ENCODE data around the gene KLF11. TPM values are rescaled to one million over a fixed set of nuclear protein-coding genes. Genes with fewer than 3 reads are reported as not detected.

The KLF11 gene
- total and polyA plus RNA-seq, 2 of the 8 experiments (the other 6 are each of a cell fraction or from before 2014, with no cell fraction given): 6.4 to 10.1 TPM

GRCh38 chr2:9995059-9995458 lies 48.3 kb upstream of the KLF11 start:
- POLR2A ChIA-PET (ENCODE audit: partially characterized antibody): no interaction called here
- no peak for TF ChIP-seq KDM1A (IDR thresholded peaks at IDR 0.05; ENCODE audit: borderline replicate concordance, low read length)
- H3K14ac ChIP-seq (ENCODE audit: insufficient read length): no peak overlapping the region
- H3K79me1 ChIP-seq (ENCODE audit: low read depth, low read length): no peaks in the 10 kb centered on the region
- no peak overlapping the region for H2AK5ac ChIP-seq (ENCODE audit: low read depth, low read length)
- FAIRE-seq (no peak), DNase-seq (ENCODE audit: low read depth in 1 of 2, low spot score in 2 of 2) (no peak)
- no peak overlapping the region for H4K8ac ChIP-seq (ENCODE audit: extremely low read depth, insufficient read depth, low read length)
- no peak overlapping the region for H2BK20ac ChIP-seq (ENCODE audit: low read length)
- no peaks in the 10 kb centered on the region for H3K27me3 ChIP-seq (replicated peaks in 1 of 4; ENCODE audit: control insufficient read depth in 3 of 4, extremely low read depth in 1 of 4, insufficient read depth in 3 of 4, low read length in 3 of 4)
- H3K9ac ChIP-seq (replicated peaks in 1 of 4; ENCODE audit: extremely low read depth in 1 of 4, low read depth in 3 of 4, low read length in 3 of 4): no peak overlapping the region
- no peaks in the 10 kb centered on the region for H3K4me1 ChIP-seq (replicated peaks in 1 of 4; ENCODE audit: control insufficient read depth in 3 of 4, insufficient read depth in 4 of 4, low read length in 3 of 4)
- H2BK12ac ChIP-seq (ENCODE audit: low read depth, low read length): no peak overlapping the region
- H2AFZ ChIP-seq (ENCODE audit: low read length): no peak overlapping the region
- no peaks in the 10 kb centered on the region for H3K36me3 ChIP-seq (ENCODE audit: control insufficient read depth in 2 of 4, insufficient read depth in 4 of 4, low read length in 3 of 4)
- no peak overlapping the region for H2BK5ac ChIP-seq (ENCODE audit: low read depth, low read length)
- H3K9me3 ChIP-seq (ENCODE audit: insufficient read depth in 2 of 2, low read depth in 1 of 2, low read length in 1 of 2): no peaks in the 10 kb centered on the region
- H3K27ac ChIP-seq (ENCODE audit: low read depth, low read length): no peak overlapping the region
- no peak overlapping the region for H3K23ac ChIP-seq (ENCODE audit: insufficient read length)
- no peak overlapping the region for H3K56ac ChIP-seq (replicated peaks; ENCODE audit: insufficient read length, low read depth, low read length)
- no peak overlapping the region for H3K4me3 ChIP-seq (ENCODE audit: extremely low read depth in 1 of 4, insufficient read depth in 2 of 4, low read depth in 3 of 4, low read length in 4 of 4)
- H3K23me2 ChIP-seq (ENCODE audit: low read depth, low read length): no peaks in the 10 kb centered on the region
- no peak overlapping the region for H3K4me2 ChIP-seq (ENCODE audit: insufficient read depth in 1 of 2, low read depth in 2 of 2, low read length in 2 of 2)
- H3K4ac ChIP-seq (replicated peaks; ENCODE audit: insufficient read length, low read depth, low read length): no peak overlapping the region
- no peaks in the 10 kb centered on the region for H4K20me1 ChIP-seq (replicated peaks in 1 of 2; ENCODE audit: control insufficient read depth in 1 of 2, insufficient read depth in 2 of 2, low read length in 2 of 2)
- CTCF ChIA-PET (ENCODE audit: partially characterized antibody): interaction anchor here (4.3 kb wide), 1 partner anchor 10 kb away, joined by 46 read pairs; no protein-coding TSS in a partner anchor
- no peak overlapping the region for H2BK120ac ChIP-seq (replicated peaks; ENCODE audit: low read depth, low read length)
- H2BK15ac ChIP-seq (ENCODE audit: low read length): no peak overlapping the region
- H4K5ac ChIP-seq (ENCODE audit: insufficient read length, low read depth, low read length): no peak overlapping the region
- WGBS, 2 experiments (ENCODE audit: extremely low coverage in 1 of 2, insufficient coverage in 1 of 2, insufficient read length in 1 of 2, insufficient replicate concordance in 2 of 2, low coverage in 1 of 2, low lambda C conversion rate in 2 of 2, missing lambda C conversion rate in 1 of 2): 94% methylated on average over 5 of the region's 5 CpGs; no CpG with 5 or more reads in 1 of the 2 experiments
- no peak overlapping the region for H4K91ac ChIP-seq (replicated peaks; ENCODE audit: insufficient read length, low read length)
- no peaks in the 10 kb centered on the region for H3K79me2 ChIP-seq (ENCODE audit: control insufficient read depth in 1 of 2, insufficient read depth in 2 of 2, low read length in 2 of 2)
- H3K18ac ChIP-seq (ENCODE audit: extremely low read depth, low read length): no peak overlapping the region
